HG02870 (cell line): ENCODE measurements around the gene XPO4.

Source experiments
- ATAC-seq: cut with Tn5 transposase; IDR thresholded peaks from one replicate; pipeline ENCODE4 v1.9.1; 2021; ENCODE audit warnings: mild to moderate bottlenecking, moderate library complexity; ENCODE audit not compliant: unreplicated experiment

XPO4 gene

GRCh38 chr13:20831254-20831653 lies 71.3 kb downstream of the XPO4 start:
- no peak for ATAC-seq

DNA sequence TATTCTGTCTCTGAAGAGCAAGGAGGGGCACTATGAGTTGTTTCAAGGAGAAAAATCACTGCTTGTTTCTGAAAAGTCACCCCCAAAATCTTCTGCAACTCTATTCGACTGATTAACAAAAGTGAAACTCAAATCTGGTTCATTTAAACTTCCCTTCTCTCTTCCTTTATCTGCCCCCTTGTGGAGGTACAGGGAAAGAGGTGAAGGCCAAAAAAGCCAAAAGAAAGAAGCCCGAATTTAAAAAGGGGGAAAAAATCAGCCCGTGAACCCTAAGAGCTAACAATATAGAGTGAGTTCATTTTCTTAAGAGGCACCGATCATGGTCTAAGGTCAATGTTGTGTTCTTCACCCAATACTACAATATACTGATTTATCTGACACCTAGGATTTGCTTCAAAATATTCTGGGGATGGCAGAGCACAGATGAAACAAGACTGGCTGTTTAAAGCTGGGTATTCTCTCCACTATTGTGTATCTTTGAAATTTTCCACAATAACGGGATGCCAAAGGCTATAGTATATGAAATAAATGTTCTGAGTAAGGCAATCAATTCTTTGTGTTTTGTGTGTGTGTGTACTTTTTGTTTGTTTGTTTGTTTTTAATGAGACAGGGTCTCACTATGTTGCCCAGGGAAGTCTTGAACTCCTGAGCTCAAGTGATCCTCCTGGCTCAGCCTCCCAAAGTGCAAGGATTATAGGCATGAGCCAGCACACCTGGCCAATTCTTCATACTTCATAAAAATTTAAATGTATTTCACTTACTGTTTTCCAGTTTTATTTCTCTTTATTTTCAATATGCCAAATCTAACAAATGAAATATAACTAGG lies 73.8 kb downstream of the XPO4 start:
- ATAC-seq, result peak; percentile 67

GRCh38 chr13:20826843-20827560 lies 75.5 kb downstream of the XPO4 start:
- ATAC-seq, result no peak

DNA sequence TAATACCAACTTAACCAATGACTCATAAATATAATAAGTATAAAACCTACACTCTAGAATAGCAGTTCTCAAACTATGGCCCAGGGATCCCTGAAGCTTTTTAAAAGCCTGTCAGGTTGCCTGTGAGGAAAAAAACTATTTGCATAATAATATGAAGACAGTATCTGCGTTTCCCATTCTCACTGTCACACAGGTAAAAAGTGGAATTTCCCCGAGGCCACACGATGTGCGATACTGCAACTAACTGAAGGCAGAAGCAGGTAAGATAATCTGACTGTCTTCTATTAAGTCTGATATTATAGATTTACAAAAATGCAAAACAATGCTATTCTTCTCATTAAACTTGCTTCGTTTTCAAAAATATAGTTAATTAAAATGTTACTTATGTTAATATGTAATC lies 76.2 kb downstream of the XPO4 start:
- ATAC-seq, result no peak

DNA sequence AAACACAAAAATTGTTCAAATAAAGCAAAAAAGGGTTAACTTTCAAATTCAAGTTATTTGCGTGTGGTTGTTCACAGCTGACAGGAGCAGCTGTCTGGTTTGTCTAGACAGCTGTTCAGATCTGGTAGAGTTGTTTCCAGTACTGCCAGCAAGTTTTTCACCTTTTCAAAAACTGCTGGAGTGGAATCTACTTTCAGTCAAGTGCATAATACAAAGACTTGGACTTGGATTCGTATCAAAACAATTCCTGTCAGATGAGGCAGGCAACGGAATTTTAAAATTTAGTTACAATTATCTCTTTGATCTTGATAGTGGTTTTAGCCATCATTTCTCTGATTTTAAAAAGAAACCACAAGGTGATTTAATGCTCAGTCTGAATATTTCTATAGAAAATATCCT lies 77.1 kb downstream of the XPO4 start:
- ATAC-seq, result no peak

DNA sequence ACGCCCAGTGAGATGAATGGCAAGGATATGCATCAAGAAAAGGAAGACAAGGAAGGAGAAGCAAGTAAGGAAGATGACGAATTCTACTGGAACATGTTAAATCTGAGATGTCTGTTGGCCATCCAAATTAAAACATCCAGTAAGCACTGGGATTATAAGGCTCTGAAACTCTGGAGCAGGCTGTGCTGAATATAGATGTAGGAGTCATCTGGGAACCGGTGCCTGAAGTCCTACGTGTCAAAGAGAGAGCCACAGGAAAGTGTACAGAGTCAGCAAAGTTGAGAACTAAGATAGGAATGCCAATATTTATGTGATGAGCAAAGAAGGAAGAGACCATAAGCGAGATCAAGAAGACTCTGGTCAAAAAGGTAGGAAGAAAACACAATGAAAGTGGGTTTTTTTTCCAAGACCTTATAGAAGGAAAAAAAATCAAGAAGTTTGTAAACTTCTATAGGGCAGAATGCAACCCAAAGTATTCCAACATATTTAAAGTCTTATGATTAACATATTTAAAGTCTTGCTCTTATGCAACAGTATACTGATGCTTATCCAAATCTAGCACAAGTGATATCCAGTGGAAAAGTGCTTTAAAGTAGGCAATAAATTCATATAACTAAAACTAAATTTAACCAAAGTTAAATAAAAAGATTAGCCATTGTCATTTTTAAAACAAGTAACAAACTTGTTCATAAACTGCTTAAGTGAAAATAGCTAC lies 77.6 kb downstream of the XPO4 start:
- ATAC-seq, result no peak

DNA sequence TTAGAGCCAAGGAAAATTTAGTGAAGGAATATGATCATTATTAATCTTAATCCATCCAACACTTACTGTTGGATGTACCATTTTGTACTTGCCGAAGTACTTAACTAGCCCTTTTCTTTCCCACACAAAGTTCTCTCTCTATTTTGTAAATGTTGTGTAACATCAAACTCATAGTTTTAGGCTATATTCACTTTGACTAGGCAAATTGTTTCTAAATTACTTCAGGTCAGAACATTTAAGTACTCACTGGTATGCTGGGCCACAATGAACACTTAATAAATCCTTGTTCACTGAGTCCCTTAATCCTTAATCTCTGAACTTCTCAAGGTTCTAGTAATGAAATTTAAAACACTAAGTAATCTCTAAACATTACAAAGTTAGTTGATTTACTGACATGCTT lies 79.5 kb downstream of the XPO4 start:
- no peak for ATAC-seq

DNA sequence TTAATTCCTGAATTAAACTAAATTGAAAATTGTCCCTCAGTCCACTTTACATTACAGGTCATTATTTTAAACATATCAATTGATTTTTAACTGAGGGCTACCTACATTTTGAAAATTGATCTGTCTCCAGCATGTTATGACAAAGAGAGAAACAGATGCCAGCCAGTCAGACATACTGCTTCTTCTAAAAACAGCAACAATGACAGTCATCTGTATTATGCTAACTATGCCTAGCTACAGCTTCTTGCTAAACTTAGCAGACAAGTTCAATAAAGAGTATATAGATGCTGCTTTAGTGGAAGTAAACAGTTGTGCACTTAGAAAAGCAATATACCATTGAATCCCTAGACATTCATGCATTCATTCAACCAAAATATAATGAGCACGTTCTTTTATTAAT lies 80.1 kb downstream of the XPO4 start:
- ATAC-seq, result no peak

DNA sequence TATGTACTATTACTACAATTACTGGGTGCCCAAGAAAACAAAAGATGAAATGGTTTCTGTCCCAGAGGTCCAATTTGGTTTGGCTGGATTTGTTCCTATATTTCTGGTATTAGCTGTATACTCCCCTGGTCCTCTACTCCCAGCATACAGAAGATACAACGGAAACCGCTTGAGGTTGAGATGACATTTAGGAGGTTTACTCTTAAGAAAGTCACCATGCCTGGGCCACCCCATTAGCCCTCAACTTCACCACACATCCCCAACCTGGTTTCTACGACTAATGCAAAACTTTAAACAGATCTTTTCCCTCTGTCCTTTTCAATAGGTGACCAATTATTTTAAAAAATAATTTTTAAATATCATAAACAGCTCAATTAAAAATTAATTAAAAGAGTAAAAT lies 82.8 kb downstream of the XPO4 start:
- ATAC-seq, result no peak

GRCh38 chr13:20815464-20815863 lies 87.1 kb downstream of the XPO4 start:
- ATAC-seq, result no peak

GRCh38 chr13:20814224-20814910 lies 88.2 kb downstream of the XPO4 start:
- ATAC-seq, result no peak

GRCh38 chr13:20812890-20813289 lies 89.7 kb downstream of the XPO4 start:
- ATAC-seq, result no peak

DNA sequence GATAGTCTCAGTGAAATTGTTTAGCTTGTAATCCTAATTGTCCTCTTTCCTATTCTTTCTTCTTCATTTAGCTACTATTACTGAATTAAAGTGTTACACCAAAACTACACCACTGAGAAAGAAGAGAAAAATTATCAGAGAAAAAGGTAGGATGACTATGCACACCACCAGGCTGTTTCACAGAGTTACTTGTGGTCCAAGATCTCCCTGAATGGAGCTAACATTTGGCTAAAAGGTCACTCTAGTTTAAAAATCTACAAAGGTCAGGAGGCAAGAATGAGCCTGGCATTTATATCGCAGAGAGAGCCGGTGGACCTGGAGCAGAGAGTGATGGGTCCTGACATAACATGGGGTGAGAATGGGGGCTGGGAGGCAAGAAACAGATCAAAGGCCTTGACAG lies 91.7 kb downstream of the XPO4 start:
- no peak for ATAC-seq

GRCh38 chr13:20808874-20809273 lies 93.7 kb downstream of the XPO4 start:
- ATAC-seq, result no peak

- no peak for ATAC-seq
Observed at GRCh38 chr13:20803180-20803965, 99.2 kb downstream of the XPO4 start.

GRCh38 chr13:20801707-20802106 lies 100.8 kb downstream of the XPO4 start:
- ATAC-seq, result no peak

DNA sequence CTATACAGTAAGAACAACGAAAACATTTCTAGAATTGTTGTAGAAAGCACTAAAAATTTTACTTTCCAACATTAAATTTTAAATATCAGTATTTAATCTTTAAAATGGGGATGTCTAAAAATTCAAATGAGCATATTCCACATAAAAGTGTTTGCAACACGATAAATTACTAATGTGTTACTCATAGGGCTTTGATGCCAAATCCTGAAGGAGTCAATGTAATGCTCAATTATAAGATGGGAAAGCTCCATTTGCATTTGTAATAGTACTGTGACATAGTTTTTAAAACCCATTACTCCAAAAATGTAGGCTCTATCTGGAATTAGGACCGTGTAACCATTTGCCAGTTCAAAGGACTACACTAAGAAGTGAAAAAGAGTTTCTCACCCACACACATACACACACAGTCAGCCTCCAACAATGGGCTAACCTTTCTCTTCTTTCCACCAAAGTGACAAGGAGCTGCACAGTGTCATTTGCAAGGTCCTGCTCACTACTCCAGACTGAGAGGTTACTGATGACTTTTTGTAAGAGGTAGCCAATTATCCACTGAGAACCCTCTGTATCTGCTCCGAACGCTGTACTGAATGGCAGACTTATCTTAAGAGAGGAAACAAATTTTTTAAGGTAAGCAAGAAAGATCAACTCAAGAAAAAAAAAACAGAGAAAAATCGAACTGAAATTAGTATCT lies 102.7 kb downstream of the XPO4 start:
- no peak for ATAC-seq

GRCh38 chr13:20798027-20798426 lies 104.5 kb downstream of the XPO4 start:
- ATAC-seq, result no peak

DNA sequence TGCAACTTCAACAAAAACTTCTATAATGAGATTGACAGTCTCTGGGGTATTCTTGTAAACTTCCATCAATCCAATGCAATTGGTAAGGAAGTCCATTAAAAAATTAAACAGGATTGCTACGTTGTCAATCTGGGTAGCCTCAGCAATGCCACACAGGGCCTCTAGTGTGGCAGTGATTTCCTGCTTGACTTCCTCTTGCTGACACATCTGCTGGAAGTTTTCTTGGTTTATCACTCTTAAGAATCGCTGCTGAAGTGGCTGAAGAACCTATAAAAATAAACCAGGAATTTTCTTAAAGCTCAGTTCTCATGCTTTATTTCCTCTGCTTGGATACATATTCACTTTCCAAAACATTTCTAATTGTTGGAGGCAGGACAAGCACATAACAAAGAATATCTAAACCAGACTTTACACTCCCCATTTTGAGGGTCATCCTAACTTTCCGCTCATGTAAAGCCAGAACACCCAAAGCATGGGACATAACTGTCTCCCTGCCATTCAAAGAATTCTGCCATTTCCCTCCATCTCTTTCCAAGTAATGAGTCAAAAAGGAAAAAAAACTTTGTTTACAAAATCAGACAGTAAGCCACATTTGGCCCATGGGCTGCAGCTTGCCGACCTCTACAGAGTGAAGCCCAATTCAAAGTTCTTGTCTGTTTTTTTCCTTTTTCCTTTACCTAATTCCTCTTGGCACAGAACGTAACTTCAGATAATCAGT lies 105.6 kb downstream of the XPO4 start:
- ATAC-seq, result no peak
